GM12801 (cell line): Measurements from ENCODE around the gene KLC1.

ENCODE experiments used
- CTCF ChIP-seq: IDR thresholded peaks from one replicate; pipeline ENCODE4 v1.5.1; 2011; ENCODE audit warnings: control low read depth; ENCODE audit not compliant: insufficient read length; ENCODE audit errors: extremely low read depth

Gene KLC1

GRCh38 chr14:103653805-103654204 is 24.8 kb downstream of the KLC1 start:
- TF ChIP-seq CTCF, result no peak

- TF ChIP-seq CTCF, result no peak
Measured at GRCh38 chr14:103654619-103655018, 25.6 kb downstream of the KLC1 start.

- no peak for TF ChIP-seq CTCF
Measured at GRCh38 chr14:103656031-103656755, 27.2 kb downstream of the KLC1 start.

- TF ChIP-seq CTCF, result no peak
Measured at GRCh38 chr14:103656756-103657133, 27.7 kb downstream of the KLC1 start.

- no peak for TF ChIP-seq CTCF
Measured at GRCh38 chr14:103657471-103657870, 28.5 kb downstream of the KLC1 start.

- no peak for TF ChIP-seq CTCF
Measured at GRCh38 chr14:103659631-103660030, 30.6 kb downstream of the KLC1 start.

GRCh38 chr14:103662029-103662428 is 33.0 kb downstream of the KLC1 start:
- TF ChIP-seq CTCF, result no peak

- TF ChIP-seq CTCF, result no peak
Measured at GRCh38 chr14:103662591-103662990, 33.6 kb downstream of the KLC1 start.
